ENCODE results near the gene DENND1C. TPM values are rescaled to one million over a fixed set of nuclear protein-coding genes. Genes with fewer than 3 reads are reported as not detected.

The DENND1C gene
- total RNA-seq, 1 donor from 2014 or later: 90.0 TPM

GRCh38 chr19:6509118-6509971, 27.8 kb upstream of the DENND1C start:
- intact Hi-C loops (cut with micrococcal nuclease): loop anchor here (10.0 kb wide), 1 partner anchor 85 kb away; the partner anchor contains the start of gene KHSRP

GRCh38 chr19:6508028-6508771, 26.6 kb upstream of the DENND1C start:
- intact Hi-C loops (cut with micrococcal nuclease): loop anchor here (10.0 kb wide), 1 partner anchor 83 kb away; the partner anchor contains the start of gene KHSRP

GRCh38 chr19:6503407-6504201, 22.0 kb upstream of the DENND1C start:
- intact Hi-C loops (cut with micrococcal nuclease): loop anchor here (2.0 to 10.0 kb wide), 3 partner anchors 23 to 79 kb away; partner anchors contain the start of genes DENND1C and KHSRP

GRCh38 chr19:6501740-6502648, 20.4 kb upstream of the DENND1C start, which contains the start of gene TUBB4A:
Gene TUBB4A, minus strand, starts transcription at chr19:6502309. Its CDS starts 97 bp downstream, at chr19:6502212.
- intact Hi-C loops (cut with micrococcal nuclease): loop anchor here (10.0 kb wide), 1 partner anchor 77 kb away; the partner anchor contains the start of gene KHSRP

- intact Hi-C loops (cut with micrococcal nuclease): loop anchor here (10.0 kb wide), 1 partner anchor 76 kb away; the partner anchor contains the start of gene KHSRP
Measured at GRCh38 chr19:6500837-6501739, 19.5 kb upstream of the DENND1C start.

- intact Hi-C loops (cut with micrococcal nuclease): no loop called here
Measured at GRCh38 chr19:6499052-6499790, 17.6 kb upstream of the DENND1C start.

GRCh38 chr19:6498294-6499036, 16.9 kb upstream of the DENND1C start:
- intact Hi-C loops (cut with micrococcal nuclease): no loop called here

GRCh38 chr19:6495947-6496346, 14.4 kb upstream of the DENND1C start:
- intact Hi-C loops (cut with micrococcal nuclease): no loop called here

- intact Hi-C loops (cut with micrococcal nuclease): no loop called here
Measured at GRCh38 chr19:6494438-6495036, 12.9 kb upstream of the DENND1C start.

GRCh38 chr19:6491802-6492592, 10.4 kb upstream of the DENND1C start:
- intact Hi-C loops (cut with micrococcal nuclease): no loop called here

- intact Hi-C loops (cut with micrococcal nuclease): no loop called here
Measured at GRCh38 chr19:6490134-6490533, 8.5 kb upstream of the DENND1C start.

- intact Hi-C loops (cut with micrococcal nuclease): no loop called here
Measured at GRCh38 chr19:6489278-6490061, 7.9 kb upstream of the DENND1C start.

GRCh38 chr19:6484831-6485230, 3.2 kb upstream of the DENND1C start:
- intact Hi-C loops (cut with micrococcal nuclease): no loop called here

- intact Hi-C loops (cut with micrococcal nuclease): no loop called here
Measured at GRCh38 chr19:6484230-6484629, 2.6 kb upstream of the DENND1C start.

GRCh38 chr19:6483235-6483634, 1.6 kb upstream of the DENND1C start:
- intact Hi-C loops (cut with micrococcal nuclease): no loop called here

GRCh38 chr19:6482343-6482686, 728 bp upstream of the DENND1C start:
- intact Hi-C loops (cut with micrococcal nuclease): no loop called here
